Activated CD8-positive, alpha-beta memory T cell treated with anti-CD3 and anti-CD28 coated beads, Interleukin-2, amount 50 U/mL, for 48 hours (primary cell): ENCODE measurements around the gene BEND2.
"Not testable (repeated sequence)": the region's sequence is repeated elsewhere in the genome, so short reads cannot be mapped to it uniquely, and the experiment has no call there.

Source experiments
- DNase-seq: peaks from one replicate; pipeline ENCODE4 v3.0.0-alpha.2; 2020

The BEND2 gene

DNA sequence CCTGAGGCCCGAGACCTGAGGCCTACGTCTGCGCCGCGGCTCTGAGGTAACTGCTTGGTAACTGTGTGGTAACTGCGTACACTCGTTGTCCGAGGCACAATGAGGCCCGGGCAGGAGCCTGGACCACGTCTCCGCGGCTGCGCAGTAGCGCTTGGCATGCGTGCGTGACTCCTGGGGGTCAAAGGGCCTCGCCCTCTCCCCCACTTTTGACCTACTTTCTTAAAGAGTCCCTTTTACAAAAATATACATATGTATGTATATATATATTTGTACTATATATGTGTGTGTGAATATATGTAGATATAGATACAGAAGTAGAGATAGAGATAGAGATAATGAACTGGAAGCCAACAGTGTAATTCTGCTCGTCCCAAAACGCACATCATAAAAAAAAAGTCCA lies at the start of gene BEND2:
Gene BEND2, minus strand, starts transcription at position 101 of the 400 bp plus-strand sequence. CDS start 136 bp downstream, outside the sequence.
- DNase-seq: no peak

DNA sequence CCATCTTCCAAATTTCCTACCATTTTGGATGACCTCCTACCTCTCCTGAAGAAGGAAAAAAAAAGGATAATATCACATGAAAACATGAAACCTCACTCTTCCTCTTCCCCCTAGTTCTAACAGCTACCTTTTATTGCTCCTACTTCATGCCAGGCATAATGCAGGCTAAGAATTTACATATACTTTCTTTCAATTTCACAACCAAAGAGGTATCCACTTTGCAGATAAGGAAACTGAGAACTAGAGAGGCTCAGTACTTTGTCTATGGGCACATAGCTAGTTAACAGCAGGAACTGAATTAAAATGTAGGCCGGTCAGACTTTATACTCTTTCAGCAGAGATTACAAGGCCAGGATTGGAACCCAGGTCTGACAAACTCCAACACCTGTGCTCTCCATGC lies 34.4 kb upstream of the BEND2 start:
- no peak for DNase-seq

DNA sequence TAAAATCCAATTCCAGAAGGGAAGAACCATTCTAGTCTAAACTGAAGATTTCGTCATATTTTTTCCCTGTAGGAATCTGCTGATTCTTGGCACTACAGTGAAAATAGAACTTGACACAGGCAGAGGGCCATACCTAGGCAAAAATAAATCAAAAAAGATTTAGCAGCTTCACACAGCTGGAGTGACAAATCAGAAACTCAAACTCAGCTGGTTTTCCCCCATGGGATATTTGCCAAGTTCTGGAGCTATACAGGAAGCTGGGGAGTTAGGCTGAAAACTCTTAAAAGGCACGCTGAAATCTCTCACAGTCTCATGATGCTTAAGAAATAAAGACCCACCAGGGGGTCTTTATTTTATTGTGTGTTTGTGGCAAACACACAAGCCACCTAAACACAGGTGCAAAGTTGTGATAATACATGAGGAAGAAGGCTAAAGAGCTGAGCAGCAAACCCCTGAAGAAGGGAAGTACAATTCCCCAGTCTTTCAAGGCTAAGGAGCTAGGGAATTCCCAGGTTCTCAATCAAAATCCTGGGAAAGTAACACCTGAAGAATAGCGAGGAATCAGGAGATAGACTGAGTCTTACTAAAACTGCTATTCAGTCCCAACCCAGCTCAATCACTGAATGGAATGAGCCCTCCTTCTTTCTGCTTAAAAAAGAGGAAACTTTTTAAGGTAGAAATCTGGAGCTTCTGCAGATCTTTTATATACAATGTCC lies 32.1 kb upstream of the BEND2 start:
- no peak for DNase-seq

DNA sequence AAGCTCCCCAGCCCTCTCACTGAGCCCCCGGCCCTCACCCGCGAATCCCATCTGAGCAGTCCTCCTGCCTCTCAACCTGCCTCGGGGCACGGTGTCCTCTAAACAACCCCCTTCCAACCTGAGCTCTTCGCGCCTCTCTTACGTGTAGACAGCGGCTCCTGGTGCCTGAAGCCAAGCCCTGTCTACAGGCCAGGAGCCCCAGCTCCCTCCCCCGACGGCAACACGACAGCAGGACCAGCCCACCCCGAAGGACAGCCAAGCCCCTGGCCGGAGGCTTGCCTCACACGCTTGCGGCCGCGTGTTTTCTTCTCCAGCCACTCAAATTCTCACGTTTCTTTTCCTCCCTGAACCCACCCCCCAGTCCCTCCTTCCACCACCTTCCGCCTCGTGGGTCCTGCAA lies 9.0 kb upstream of the BEND2 start:
- DNase-seq: not testable (repeated sequence)

DNA sequence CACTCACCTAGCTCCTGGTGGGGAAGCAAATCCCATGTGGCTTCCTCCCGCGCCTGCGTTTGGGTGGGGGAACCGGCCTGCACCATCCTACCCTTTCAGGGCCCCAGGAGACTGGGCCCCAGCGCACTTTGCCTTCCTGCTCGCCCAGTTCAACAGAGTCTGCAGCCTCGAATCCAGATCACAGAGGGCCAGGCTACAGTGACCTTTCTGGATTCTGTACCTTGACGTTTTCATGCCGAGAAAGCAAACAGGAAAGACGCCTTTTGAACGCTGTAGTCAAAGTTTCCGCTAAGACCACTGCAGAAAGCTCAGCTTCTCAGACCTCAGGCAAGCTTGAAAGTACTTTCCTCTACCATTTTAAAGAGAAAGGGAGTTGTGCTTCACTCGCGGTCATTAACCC lies 7.4 kb upstream of the BEND2 start:
- DNase-seq: no peak

DNA sequence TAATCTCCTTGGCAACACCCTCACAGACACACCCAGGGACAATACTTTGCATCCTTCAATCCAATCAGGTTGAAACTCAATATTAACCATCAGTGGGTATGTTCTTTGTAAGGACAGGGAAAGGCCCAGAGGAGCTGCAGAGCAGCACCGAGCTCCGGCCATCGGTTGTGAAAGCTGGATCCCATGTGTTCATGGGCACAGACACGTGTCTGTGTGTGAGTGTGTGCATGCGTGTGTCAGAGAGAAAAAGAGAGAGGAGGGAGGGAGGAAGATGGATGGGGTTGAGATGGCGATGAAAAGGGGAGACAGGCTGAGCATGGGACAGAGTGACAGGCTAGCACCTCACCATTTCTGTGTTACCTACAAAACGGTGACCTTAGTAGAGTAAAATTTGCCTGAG lies 6.8 kb upstream of the BEND2 start:
- no peak for DNase-seq

DNA sequence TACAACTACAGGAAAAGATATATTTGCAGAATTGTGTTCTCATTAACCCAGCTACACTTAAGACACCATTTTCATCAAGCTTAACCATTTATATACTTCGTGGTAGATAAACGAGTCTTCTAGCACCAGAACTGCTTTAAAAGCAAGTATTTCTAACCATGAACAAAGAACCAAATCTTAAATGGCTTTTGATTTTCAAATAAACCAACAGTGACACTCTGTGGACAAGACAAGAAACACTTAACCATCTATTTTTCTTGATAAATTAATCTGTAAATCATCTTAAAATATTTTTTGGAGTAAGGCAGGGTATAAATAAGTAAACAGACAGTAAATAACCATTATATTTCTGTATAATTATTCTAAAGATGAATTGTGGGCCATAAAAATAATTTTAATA lies 10.2 kb downstream of the BEND2 start:
- DNase-seq: no peak

DNA sequence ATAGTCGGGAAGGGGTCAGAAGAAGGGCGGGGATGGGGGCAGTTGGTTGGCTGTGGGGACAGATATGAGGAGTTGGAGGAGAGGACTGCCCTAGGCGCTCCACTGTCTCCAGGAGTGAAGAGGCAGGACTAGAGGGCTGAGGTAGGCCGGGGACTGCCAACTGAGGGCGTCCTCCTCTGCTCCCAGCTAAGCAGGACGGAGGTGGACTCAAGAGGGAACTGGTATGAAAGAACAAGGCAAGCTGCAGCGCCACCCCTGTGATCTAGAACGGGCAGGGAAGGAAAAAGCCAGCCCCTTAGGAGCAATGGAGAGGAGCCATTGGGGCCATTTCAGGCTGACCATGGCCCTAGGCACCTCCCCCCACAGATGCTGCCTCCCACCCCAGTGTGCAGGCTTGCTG lies 14.0 kb downstream of the BEND2 start:
- DNase-seq: no peak

DNA sequence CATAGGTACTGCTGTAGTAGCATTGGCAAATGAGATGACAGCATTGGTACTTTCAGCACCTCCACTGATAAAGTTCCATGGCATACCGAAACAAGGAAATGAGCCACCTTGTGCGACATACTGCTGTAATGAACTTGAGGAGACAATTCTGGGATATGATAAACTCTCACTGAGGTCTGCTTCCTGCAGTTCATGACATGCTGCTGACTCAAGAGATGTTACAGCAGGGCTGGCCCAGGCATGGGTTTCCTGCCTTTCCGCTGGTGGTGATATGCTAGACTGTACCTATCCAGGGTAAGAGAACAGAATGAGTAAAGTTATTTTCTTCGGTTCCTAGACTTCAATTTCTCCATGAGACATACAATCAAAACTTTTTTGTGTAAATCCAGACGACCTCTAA lies 17.1 kb downstream of the BEND2 start:
- no peak for DNase-seq

DNA sequence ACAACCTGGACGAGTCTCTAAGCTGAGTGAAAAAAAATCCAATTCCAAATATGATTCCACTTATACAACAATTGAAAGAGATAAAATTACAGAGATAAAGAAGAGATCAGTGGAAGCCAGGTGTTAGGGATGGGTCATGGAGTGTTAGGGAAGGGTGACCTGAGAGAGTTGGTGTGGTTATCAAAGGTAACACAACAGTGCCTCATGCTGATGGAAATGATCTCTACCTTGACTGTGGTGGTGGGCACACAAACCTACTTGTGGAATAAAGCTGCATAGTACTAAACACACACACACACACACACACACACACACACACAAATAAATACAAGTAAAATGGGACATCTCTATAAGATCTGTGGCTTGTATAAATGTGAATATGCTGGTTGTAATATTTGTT lies 26.0 kb downstream of the BEND2 start:
- DNase-seq: no peak

DNA sequence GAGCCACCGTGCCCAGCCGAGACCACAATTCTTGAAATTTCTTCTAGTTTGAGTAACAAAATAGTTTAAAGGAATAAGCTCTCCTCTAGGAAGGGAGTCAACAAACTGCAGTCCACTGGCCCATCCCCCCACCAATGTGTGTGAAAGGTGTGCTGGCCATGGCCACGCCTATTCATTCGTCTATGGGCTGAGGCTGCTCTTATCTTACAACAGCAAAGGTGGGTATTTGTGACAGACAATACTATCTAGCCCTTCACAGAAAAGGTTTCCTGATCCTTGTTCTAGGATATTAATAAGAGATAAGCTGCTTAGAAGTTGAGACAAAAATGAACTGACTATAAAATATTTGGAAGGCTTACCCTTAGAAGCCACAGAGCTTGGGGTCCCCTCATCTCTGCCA lies 41.2 kb downstream of the BEND2 start:
- DNase-seq: no peak

DNA sequence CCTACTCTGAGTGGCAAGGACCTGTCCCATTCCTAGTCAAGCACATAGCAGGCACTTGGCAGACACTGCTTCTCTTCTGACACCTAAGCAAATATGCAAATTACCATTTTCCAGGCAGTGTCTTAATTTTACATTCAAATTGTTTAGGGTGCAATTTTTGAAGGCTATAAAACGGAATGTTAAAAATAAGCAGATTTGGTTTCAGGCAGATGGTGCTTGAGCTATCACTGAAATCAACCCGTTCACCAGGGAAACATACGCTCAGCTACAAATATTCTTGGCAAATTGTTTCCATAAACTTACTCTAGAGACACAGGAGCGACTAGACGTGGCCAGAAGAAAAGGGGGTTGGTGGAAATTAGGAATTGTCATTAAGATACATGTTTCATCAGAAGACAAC lies 45.7 kb downstream of the BEND2 start:
- no peak for DNase-seq

DNA sequence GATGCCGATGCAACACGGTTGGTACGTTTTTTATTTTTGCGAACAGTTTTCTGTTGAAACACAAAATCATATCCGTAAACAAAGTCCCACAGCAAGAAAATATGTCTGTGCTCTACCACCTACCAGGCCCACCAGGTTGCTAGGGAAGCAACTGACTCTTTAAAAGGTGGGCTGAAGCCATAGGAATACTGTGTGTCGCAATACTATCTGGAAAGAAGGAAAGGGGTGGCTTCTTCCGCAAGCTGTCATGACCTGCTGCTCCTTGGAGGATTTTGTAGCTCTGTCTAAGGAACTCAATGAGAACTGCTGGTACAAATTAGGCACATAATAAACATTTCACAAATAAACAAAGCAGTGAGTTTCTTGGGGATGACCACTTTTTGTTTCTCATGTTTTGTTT lies 46.5 kb downstream of the BEND2 start:
- no peak for DNase-seq

DNA sequence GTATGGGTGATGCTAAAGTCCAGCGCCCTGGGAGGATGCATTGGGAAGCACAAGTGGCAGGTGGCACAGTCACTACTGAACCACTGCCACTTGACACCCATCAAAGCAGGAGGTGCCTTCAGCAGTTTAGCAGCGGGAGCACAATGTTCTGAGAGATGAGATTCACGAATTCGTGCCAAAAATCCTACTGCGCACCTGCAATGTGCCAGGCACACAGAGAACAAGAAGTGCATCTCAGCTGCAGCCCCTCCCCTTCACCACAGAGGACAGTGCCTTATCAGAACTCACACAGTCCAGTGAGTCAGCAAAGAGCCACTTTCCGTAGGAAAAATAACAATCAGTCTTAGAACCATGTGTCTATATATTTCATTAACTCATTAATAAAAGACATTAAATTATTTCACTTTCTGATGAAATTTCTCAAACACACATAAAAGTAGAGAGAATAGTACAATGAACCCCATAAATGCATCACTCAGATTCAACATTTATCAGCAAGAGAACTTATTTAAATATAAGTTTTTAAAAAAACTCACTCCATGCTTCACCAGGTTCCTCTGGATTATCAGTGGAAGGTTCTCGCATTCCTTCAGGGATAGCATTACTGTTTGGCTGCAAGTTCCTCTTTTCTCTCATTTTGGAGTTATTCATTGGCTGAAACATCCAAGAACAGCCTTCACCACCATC lies 47.0 kb downstream of the BEND2 start:
- no peak for DNase-seq

DNA sequence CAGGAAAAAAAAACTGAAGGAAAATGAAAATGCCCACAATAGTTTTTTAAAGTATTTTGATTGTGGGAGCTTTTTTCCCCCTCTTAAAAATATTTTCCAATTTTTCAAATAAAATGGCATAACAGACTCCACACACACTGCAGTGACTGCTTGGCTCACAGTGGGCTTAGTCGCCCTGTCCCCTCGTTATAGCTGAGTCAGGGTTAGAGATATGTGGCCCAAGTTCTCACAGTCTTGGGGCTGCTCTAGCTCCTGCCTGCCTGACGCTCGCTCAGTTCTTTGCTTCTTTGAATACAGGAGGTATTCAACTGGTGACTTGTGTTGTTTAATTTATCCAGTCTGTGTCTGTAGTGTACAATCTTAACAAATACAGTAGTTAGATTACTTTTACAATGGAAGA lies 47.7 kb downstream of the BEND2 start:
- no peak for DNase-seq

DNA sequence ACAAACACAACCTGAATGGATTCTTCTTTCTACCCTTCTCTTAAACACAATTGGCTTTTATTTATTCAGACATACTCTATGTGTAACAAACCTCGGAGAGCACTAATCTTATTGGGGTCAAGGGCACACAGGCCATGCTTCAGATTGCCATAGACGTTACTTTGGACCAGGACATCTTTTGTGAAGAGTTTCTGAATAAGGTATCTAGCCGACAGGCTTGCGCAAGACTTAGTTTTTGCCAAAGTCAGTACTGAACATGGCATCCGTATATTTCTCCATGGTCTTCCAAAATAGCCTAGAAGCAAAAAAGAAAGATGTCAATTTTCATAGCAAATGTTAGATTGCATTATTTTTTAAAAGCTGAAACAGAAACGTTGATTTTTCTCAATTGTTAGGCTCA lies 49.8 kb downstream of the BEND2 start:
- DNase-seq: no peak

DNA sequence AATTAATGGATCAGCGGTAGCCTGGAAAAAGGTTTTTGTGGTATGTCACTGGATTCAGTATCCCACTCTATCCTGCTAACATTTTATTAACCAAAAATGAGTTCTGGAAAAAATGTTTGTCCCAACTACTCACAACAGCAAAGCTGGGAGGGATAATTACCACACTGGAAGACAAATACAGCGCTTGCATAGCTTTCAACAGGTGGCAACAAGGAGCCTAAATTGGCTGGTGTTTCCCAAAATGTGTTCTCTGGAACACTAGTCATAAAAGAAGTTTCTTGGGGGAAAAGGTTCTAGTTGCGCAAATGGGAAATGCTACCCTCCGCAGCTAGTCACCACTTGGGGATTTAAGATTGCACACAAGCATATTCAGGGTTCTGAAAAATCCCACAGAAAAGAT lies 54.6 kb downstream of the BEND2 start:
- DNase-seq: no peak

DNA sequence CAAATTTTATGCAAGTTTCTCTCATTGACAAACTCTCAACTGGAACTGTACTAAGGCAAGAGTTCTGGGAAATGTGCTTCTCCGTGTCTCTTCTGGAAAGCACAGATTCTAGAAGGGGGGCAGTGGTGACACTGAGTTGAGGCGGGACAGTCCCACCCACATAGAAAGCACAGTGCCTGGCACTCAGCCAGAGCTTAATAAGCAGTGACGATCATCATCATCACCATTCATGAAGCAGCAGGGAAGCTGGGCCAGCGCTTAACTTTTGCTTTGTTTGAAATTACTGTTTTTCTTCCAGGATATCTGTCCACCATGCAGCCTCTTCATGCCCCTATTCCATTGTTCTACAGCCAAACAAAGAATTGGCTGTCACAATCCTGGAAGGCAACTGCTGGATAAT lies 60.3 kb downstream of the BEND2 start:
- no peak for DNase-seq

DNA sequence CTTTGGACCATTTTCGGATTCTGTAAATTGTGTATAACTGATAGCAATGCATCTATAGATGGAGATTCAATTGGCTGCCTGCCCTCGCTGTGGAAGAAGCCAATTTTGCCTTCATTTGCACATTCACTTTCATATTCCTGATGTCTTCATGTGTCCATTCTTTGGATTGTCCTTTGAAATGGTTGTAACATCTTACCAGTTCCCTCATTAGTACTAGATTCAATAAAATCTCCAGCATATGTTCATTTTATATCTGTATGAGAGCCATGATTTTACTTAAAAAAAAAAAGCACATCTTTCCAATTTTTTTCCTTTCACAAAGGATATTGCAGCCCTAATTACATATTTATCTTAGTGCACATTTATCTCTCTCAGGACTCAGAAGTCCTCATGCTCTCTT lies 61.7 kb downstream of the BEND2 start:
- no peak for DNase-seq

DNA sequence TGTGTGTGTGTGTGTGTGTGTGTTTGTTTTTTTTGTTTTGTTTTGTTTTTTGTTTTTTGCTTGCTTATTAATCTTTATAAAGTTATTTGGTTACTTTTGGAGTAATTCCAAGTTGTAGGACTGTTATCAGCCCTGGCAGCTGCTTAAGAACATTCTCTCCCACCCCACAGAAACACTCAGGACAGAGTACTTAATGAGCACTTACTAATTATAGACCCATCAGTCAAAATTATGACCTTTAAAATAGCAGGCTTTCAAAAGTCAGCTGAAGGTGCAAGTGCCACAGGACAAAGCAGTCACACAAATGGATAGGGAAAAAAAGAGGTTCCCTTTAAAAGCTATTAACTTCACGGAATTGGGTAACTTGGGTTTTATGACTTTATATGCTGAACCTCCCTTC lies 69.0 kb downstream of the BEND2 start:
- DNase-seq: no peak

DNA sequence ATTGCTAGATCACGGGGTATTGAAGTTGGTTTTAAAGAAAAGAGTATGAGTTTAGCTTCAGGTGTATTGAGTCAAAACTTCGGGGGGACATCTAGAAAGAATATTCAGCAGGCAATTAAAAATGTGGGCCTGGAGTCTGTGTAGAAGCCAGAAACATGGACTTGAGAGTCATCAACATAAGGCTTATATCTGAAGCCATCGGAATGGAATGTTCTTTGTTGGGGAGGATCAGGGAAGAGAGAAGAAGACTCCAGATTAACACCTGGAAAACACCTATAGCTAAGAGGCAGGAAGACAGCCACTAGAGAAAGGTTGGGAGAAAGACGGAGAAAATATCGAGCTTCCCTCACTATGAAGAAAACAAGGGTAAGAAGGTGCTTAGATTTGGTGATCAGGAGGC lies 69.5 kb downstream of the BEND2 start:
- DNase-seq: no peak

DNA sequence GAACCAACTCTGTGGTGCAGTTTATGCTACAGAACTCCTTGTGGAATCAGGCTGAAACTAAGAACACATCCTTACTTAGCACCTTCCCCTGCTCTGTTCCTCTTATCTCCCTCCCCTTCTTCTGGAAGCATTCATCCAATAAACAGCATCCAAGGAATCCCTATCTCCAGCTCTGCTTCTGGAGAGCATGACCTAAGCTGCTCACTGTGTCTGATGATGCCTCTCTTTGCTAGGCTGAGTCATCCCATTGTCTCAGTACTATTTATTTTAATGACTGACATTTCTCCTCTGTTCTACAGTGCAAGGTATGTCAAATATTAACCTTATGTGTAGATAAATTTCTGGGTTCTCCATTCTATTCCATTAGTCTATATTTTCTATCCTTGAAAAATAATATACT lies 71.2 kb downstream of the BEND2 start:
- DNase-seq: no peak

DNA sequence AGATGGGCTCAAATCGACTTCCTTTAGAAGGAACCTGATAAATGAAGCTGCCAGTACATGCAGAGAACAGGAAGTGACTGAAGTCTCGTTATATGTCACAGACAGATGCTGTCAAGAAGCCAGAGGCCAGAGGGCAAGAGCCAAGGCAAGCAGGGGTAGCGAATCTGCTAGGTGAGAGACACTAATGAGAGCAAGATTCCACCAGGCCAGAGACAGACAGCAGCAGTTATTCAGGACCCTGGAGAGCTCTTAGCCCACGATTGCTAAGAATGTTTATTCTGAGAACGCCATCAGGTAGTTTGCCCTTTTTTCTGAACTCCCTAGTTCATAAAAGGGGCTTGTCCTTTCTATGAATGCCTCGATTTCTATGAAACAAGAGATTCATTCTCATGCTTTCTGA lies 73.7 kb downstream of the BEND2 start:
- DNase-seq: no peak

DNA sequence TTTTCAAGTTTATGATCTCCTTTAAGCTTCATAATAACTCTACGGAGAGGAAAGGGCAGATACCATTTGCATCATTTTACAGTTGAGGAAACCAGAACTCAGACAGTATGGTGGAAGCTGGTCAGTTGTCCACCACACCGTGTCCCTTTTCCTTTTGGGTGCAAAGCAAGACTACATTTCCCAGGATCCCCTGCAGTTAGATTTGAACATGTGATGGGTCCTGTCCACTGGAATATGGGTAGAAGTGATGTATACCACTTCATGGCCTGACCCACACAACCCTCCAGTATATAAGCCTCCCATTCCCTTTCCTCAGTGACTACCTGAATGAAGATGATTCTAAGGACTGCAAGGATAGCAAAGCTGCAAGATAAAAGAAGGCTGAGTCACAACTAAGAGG lies 74.7 kb downstream of the BEND2 start:
- DNase-seq: no peak

DNA sequence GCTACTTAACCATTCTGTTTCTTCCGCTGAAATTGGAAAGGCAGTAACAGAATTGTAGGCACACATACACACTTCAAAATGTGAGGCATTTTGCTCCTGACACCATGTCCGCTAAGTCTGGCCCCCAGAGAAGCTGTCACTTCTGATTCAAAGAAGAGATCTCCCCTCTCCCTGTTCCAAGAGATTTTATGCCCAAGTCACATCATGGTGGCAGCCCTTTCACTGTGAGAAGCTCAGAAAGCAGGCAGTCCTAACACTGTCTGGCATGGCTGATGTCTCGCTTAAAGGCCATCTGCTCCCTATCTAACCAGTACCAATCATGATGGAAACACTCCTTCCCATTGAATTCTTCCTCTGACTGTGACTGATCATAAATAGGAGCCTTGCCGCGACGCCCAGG lies 83.9 kb downstream of the BEND2 start:
- DNase-seq: no peak
